Pancreas (tissue), 10 donors: Measurements from ENCODE around the gene CHRNA1. TPM values are rescaled to one million over a fixed set of nuclear protein-coding genes. Genes with fewer than 3 reads are reported as not detected.

ENCODE experiments used
- ATAC-seq, 4 donors: fragments of 200-7000 bp; cut with Tn5 transposase; one replicate each; pipeline versions ENCODE4 v1.8.0 to v1.9.1; 2020; ENCODE audit warnings: mild to moderate bottlenecking in 4 of 4, moderate library complexity in 4 of 4
- DNase-seq, 6 donors: peaks; one replicate each; pipeline ENCODE4 v3.0.0-alpha.2; 2020
- FAIRE-seq: peaks from 2 replicates; lab custom pipeline; 2012; peaks lifted over from hg19 to GRCh38; lab: Jason Lieb, UNC
- H3K27ac ChIP-seq, 4 donors: fragments of 200-600 bp; sonication (generic); 1 replicate in 3 of 4; 2 replicates in 1 of 4; pipeline versions ENCODE4 v1.5.0 to v1.8.0; 2020
- H3K27me3 ChIP-seq, 4 donors: fragments of 200-600 bp; one replicate each; pipeline ENCODE4 v1.8.0; 2021
- H3K36me3 ChIP-seq, 3 donors: fragments of 200-600 bp; sonication (generic) in 1 of 3; one replicate each; pipeline versions ENCODE4 v1.5.0 to v1.8.0; 2020 to 2021
- H3K4me1 ChIP-seq, 3 donors: fragments of 200-600 bp; one replicate each; pipeline ENCODE4 v1.8.0; 2021
- H3K4me3 ChIP-seq, 4 donors: fragments of 200-600 bp; sonication (generic) in 2 of 4; one replicate each; pipeline versions ENCODE4 v1.5.0 to v1.8.0; 2020 to 2021
- H3K9me3 ChIP-seq, 4 donors: fragments of 200-600 bp; one replicate each; pipeline ENCODE4 v1.8.0; 2021
- WGBS, 2 donors: extraction: QIAGEN DNeasy Blood & Tissue Kit; methylation state at CpG; one replicate each; pipeline ENCODE4 v1.1.7; 2013; 5-methylcytosine and 5-hydroxymethylcytosine counted together
- intact Hi-C, 3 donors: fragments of 100-400 bp; cut with DNase I; formaldehyde crosslinking; loops; one replicate each; pipeline versions ENCODE4 v1.11.1 to v1.14.2; 2022
- polyA plus RNA-seq, 2 donors: library from polyadenylated mRNA; stranded (reverse); fragments of 200-250 nt; gene quantifications; one replicate each; pipeline ENCODE4 v1.2.3, GENCODE V29; 2013
- total RNA-seq, 6 donors: library from RNA; stranded (reverse); fragmentation: NEBNext Ultra II Directional in 4 of 6; extraction: Animal tissue kit (Norgen Biotek cat#: 25700) in 4 of 6; gene quantifications; one replicate each; pipeline versions ENCODE4 v1.2.1 to v1.2.4, GENCODE V29; 2021 to 2023
- TF ChIP-seq, protein P1 (sequence below), 4 donors: fragments of 200-600 bp; sonication (generic) in 3 of 4; IDR thresholded peaks; one replicate each; pipeline versions ENCODE4 v1.5.0 to v1.8.0; 2021; ENCODE audit warnings: antibody characterized with exemption in 4 of 4
- donor health status: healthy with polysubstance abuse.
- donor health status: DM: no; HTN: no; CAD: no; lungs with moderate emphysema.
- donor health status: DM: no; HTN: no; CAD: no.
- donor health status: control.
- donor health status: control.
- donor health status: Bipolar disorder and iron deficiency.
- donor health status: DM: yes; HTN: yes; CAD: no.
- donor health status: DM: no; HTN: no; CAD: no.
- donor health status: DM: no; HTN: no; CAD: no.
- donor health status: DM: yes; HTN: yes; CAD: no.

Gene CHRNA1
- total and polyA plus RNA-seq, 8 donors: 0.12 to 0.14 (median 0.14) TPM; not detected in 5

DNA sequence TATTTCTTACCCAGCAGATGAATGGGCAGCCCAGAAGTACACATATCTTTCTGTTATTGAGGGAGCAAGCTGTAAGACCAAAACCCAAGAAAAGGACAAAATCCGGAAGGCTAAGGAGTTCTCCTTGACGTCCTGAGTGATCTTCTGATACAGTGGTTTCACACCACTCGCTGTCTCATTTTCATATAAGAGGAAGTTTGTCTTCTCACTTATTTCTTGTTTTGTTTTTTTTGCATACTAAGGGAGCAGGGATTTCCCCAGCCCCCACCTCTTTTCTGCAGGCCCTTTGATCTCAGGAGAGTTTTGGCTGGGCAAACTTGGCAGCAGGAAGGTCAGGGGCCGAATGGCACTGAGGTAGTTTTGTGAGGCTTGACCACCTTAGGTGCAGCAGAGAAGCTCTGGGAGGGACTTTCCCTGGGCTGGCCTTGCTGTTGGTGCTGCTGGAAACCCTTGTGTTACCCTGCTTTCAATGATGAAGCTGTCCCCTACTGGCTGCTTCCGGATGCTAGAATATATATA lies 13.3 kb downstream of the CHRNA1 start:
- no peak for DNase-seq
- H3K27ac ChIP-seq: no peak overlapping the region
- no peak overlapping the region for H3K4me3 ChIP-seq
- intact Hi-C loops: no loop called here
- ATAC-seq: no peak
- WGBS, 2 donors: 79 to 80% methylated on average over 5 of the region's 5 CpGs
- FAIRE-seq: no peak
- no peaks in the 10 kb centered on the region for H3K36me3 ChIP-seq
- TF ChIP-seq, protein P1, sequence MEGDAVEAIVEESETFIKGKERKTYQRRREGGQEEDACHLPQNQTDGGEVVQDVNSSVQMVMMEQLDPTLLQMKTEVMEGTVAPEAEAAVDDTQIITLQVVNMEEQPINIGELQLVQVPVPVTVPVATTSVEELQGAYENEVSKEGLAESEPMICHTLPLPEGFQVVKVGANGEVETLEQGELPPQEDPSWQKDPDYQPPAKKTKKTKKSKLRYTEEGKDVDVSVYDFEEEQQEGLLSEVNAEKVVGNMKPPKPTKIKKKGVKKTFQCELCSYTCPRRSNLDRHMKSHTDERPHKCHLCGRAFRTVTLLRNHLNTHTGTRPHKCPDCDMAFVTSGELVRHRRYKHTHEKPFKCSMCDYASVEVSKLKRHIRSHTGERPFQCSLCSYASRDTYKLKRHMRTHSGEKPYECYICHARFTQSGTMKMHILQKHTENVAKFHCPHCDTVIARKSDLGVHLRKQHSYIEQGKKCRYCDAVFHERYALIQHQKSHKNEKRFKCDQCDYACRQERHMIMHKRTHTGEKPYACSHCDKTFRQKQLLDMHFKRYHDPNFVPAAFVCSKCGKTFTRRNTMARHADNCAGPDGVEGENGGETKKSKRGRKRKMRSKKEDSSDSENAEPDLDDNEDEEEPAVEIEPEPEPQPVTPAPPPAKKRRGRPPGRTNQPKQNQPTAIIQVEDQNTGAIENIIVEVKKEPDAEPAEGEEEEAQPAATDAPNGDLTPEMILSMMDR (IDR thresholded peaks at IDR 0.05): no peak
- H3K27me3 ChIP-seq: no peaks in the 10 kb centered on the region
- H3K4me1 ChIP-seq: no peaks in the 10 kb centered on the region
- H3K9me3 ChIP-seq: no peaks in the 10 kb centered on the region

DNA sequence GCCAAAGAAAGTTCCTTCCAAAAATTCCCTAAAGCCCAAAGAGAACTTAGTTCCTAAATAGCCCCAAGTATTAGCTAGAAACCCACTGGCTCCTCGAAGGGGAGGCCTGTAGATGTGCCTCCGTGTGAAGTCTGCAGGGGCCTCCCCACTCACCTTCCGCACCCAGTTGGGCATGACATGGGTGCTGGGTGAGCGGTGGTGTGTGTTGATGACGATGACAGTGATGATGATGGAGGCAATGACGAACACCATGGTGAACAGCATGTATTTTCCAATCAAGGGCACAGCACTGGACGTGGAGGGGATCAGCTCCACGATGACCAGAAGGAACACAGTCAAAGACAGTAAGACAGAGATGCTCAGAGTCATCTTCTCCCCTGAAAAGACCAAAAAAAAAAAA lies 14.5 kb downstream of the CHRNA1 start:
- no peak overlapping the region for H3K4me3 ChIP-seq
- no peaks in the 10 kb centered on the region for H3K36me3 ChIP-seq
- 67 to 70% methylated on average over 8 of the region's 8 CpGs for WGBS, 2 donors
- no peaks in the 10 kb centered on the region for H3K9me3 ChIP-seq
- no peak for FAIRE-seq
- no peaks in the 10 kb centered on the region for H3K27me3 ChIP-seq
- no peak overlapping the region for H3K27ac ChIP-seq
- no peaks in the 10 kb centered on the region for H3K4me1 ChIP-seq
- no peak for DNase-seq
- TF ChIP-seq, protein P1 (IDR thresholded peaks at IDR 0.05): no peak
- intact Hi-C loops: no loop called here
- ATAC-seq: no peak

DNA sequence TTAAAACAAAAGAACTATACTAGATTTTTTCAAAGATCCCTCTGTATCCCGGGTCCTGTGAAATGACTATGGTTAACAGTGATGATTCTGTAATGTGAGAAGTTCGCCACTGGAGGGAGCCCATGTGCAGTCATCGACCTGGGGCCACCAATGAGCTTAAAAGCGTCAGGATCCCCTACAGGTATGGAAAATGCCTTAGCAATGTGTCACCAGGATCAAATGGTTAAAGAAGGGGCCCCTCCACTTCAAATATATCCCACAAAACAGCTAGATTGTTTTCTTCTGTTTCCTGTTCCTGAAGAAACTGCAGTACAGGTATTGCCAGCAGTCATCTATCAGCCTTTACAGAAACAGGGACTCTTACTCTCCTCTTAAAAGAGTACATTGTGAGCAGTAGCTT lies 15.3 kb downstream of the CHRNA1 start:
- Histone ChIP-seq H3K4me3 (no peak overlapping the region), H3K27ac (no peak overlapping the region), H3K9me3 (no peaks in the 10 kb centered on the region), H3K36me3 (no peaks in the 10 kb centered on the region), H3K27me3 (no peaks in the 10 kb centered on the region), H3K4me1 (no peaks in the 10 kb centered on the region)
- 1% methylated on average over 4 of the region's 4 CpGs for WGBS, 2 donors
- intact Hi-C loops: no loop called here
- TF ChIP-seq, protein P1 (IDR thresholded peaks at IDR 0.05): peak; percentile 39 to 72 (median 58)
- DNase-seq: peak in 5 of 6 donors; percentile 21 to 70 (median 54)
- peak in 3 of 4 donors; percentile 88 to 94 (median 92) for ATAC-seq
- no peak for FAIRE-seq

DNA sequence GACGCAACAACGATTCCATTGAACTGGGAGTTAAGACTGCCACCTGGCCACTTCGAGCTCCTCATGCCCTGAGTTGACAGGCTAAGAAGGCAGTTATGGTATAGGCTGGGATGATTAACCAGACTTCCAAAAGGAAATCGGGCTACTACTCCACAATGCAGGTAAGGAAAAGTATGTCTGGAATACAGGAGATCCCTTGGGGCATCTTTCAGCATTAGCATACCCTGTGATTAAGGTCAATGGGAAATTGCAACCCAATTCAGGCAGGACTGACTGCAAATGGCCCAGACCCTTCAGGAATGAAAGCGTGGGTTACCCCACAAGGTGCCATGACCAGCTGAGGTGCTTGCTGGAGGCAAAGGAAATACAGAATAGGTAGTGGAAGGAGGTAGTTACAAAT lies 19.1 kb downstream of the CHRNA1 start:
- Histone ChIP-seq H3K4me1 (no peaks in the 10 kb centered on the region), H3K36me3 (no peaks in the 10 kb centered on the region), H3K27ac (no peak overlapping the region), H3K9me3 (no peaks in the 10 kb centered on the region), H3K4me3 (no peak overlapping the region), H3K27me3 (no peaks in the 10 kb centered on the region)
- FAIRE-seq: no peak
- no peak for ATAC-seq
- DNase-seq: no peak
- 74 to 75% methylated on average over 5 of the region's 5 CpGs for WGBS, 2 donors
- TF ChIP-seq, protein P1 (IDR thresholded peaks at IDR 0.05): no peak
- intact Hi-C loops: no loop called here

DNA sequence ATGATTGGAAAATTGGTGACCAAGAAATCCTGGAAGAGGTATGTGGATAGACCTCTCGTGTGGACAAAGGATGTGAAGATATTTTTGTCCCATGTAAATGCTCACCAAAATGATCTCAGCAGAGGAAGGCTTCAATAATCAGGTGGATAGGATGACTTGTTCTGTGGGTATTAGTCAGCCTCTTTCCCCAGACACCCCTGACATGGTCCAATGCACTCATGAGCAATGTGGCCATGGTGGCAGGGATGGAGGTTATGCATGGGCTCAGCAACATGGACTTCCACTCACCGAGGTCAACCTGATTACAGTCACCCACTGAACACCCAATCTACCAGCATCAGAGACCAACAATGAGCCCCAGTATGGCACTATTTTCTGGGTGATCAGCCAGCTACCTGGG lies 20.2 kb downstream of the CHRNA1 start:
- no peak overlapping the region for H3K27ac ChIP-seq
- no peaks in the 10 kb centered on the region for H3K4me1 ChIP-seq
- no peaks in the 10 kb centered on the region for H3K9me3 ChIP-seq
- intact Hi-C loops: no loop called here
- no peaks in the 10 kb centered on the region for H3K27me3 ChIP-seq
- TF ChIP-seq, protein P1 (IDR thresholded peaks at IDR 0.05): no peak
- no peak for FAIRE-seq
- H3K4me3 ChIP-seq: no peak overlapping the region
- WGBS, 2 donors: 80 to 85% methylated on average over 2 of the region's 2 CpGs
- no peaks in the 10 kb centered on the region for H3K36me3 ChIP-seq
- no peak for DNase-seq
- ATAC-seq: no peak
